HUES64 (cell line): ENCODE data around the gene TRAPPC12.

ENCODE experiments used
- H3K27ac ChIP-seq: 2 replicates; pipeline ENCODE4 v1.7.0; 2013; ENCODE audit warnings: low read depth, low read length, inconsistent platforms
- H3K27me3 ChIP-seq: 2 replicates; pipeline ENCODE4 v1.6.1; 2013; ENCODE audit warnings: mild to moderate bottlenecking, low read length; ENCODE audit not compliant: insufficient read depth
- H3K36me3 ChIP-seq: 2 replicates; pipeline ENCODE4 v1.6.1; 2013; ENCODE audit warnings: mild to moderate bottlenecking, low read length; ENCODE audit not compliant: insufficient read depth
- H3K4me1 ChIP-seq: 2 replicates; pipeline ENCODE4 v1.6.1; 2013; ENCODE audit warnings: mild to moderate bottlenecking, low read length, moderate library complexity; ENCODE audit not compliant: insufficient read depth
- H3K4me3 ChIP-seq: 2 replicates; pipeline ENCODE4 v1.5.1; 2013; ENCODE audit warnings: mild to moderate bottlenecking, low read length, moderate library complexity
- H3K9ac ChIP-seq: 2 replicates; pipeline ENCODE4 v1.6.1; 2013; ENCODE audit warnings: mild to moderate bottlenecking, low read depth, low read length
- H3K9me3 ChIP-seq: 2 replicates; pipeline ENCODE4 v1.6.1; 2013; ENCODE audit warnings: low read depth, low read length; ENCODE audit not compliant: insufficient read depth
- WGBS: fragments of 150-250, 120-280 bp; methylation state at CpG from one replicate; pipeline ENCODE4 v1.1.7; 2013; ENCODE audit warnings: missing lambda C conversion rate; 5-methylcytosine and 5-hydroxymethylcytosine counted together

Gene TRAPPC12

GRCh38 chr2:3390041-3390440, 10.5 kb downstream of the TRAPPC12 start:
- Histone ChIP-seq H3K4me3 (no peak overlapping the region), H3K36me3 (peaks cover 51% of the 10 kb centered on the region), H3K9me3 (0 out of 2 replicates have a peak, but pooled peaks cover 3% of the 10 kb centered on the region), H3K9ac (no peak overlapping the region), H3K27me3 (no peaks in the 10 kb centered on the region), H3K4me1 (no peaks in the 10 kb centered on the region), H3K27ac (no peak overlapping the region)
- 96% methylated on average over 7 of the region's 8 CpGs for WGBS

- no peaks in the 10 kb centered on the region for H3K27me3 ChIP-seq
- no peak overlapping the region for H3K9ac ChIP-seq
- no peak overlapping the region for H3K27ac ChIP-seq
- peaks cover 17% of the 10 kb centered on the region; the same call in 1 of the 2 replicates for H3K9me3 ChIP-seq
- H3K4me3 ChIP-seq = no peak overlapping the region
- H3K36me3 ChIP-seq = peaks cover 61% of the 10 kb centered on the region
- 94% methylated on average over 4 of the region's 4 CpGs for whole genome bisulfite sequencing
- no peaks in the 10 kb centered on the region for H3K4me1 ChIP-seq
Measured at GRCh38 chr2:3392216-3392615, 12.7 kb downstream of the TRAPPC12 start.

- no peak overlapping the region for H3K9ac ChIP-seq
- H3K9me3 ChIP-seq = peaks cover 17% of the 10 kb centered on the region; the same call in 1 of the 2 replicates
- peaks cover 46% of the 10 kb centered on the region for H3K36me3 ChIP-seq
- no peak overlapping the region for H3K4me3 ChIP-seq
- WGBS = no CpG with 5 or more reads among the region's 1 CpG
- no peaks in the 10 kb centered on the region for H3K27me3 ChIP-seq
- H3K4me1 ChIP-seq = peaks cover 10% of the 10 kb centered on the region
- H3K27ac ChIP-seq = no peak overlapping the region
Measured at GRCh38 chr2:3396920-3397559, 17.5 kb downstream of the TRAPPC12 start.

- H3K9me3 ChIP-seq = peaks cover 17% of the 10 kb centered on the region; the same call in 1 of the 2 replicates
- peaks cover 10% of the 10 kb centered on the region for H3K4me1 ChIP-seq
- no peak overlapping the region for H3K27ac ChIP-seq
- peaks cover 49% of the 10 kb centered on the region for H3K36me3 ChIP-seq
- H3K4me3 ChIP-seq = no peak overlapping the region
- no peaks in the 10 kb centered on the region for H3K27me3 ChIP-seq
- 63% methylated on average over 5 of the region's 5 CpGs for WGBS
- 0 out of 2 replicates have a peak overlapping the region, but pooled peaks have one; percentile 46 for H3K9ac ChIP-seq
Measured at GRCh38 chr2:3398857-3399256, 19.4 kb downstream of the TRAPPC12 start.

- H3K27ac ChIP-seq = peak overlapping the region; percentile 28; the same call in 1 of the 2 replicates
- WGBS = 51% methylated on average over 3 of the region's 3 CpGs
- no peaks in the 10 kb centered on the region for H3K27me3 ChIP-seq
- H3K4me3 ChIP-seq = 0 out of 2 replicates have a peak overlapping the region, but pooled peaks have one; percentile 6
- H3K9me3 ChIP-seq = peaks cover 17% of the 10 kb centered on the region; the same call in 1 of the 2 replicates
- peaks cover 10% of the 10 kb centered on the region for H3K4me1 ChIP-seq
- H3K36me3 ChIP-seq = peaks cover 48% of the 10 kb centered on the region
- peak overlapping the region; percentile 46 for H3K9ac ChIP-seq
Measured at GRCh38 chr2:3399381-3399780, 19.9 kb downstream of the TRAPPC12 start.

GRCh38 chr2:3399829-3400228, 20.3 kb downstream of the TRAPPC12 start:
- no peaks in the 10 kb centered on the region for H3K27me3 ChIP-seq
- peaks cover 10% of the 10 kb centered on the region for H3K4me1 ChIP-seq
- H3K27ac ChIP-seq = no peak overlapping the region
- H3K36me3 ChIP-seq = peaks cover 47% of the 10 kb centered on the region
- 45% methylated on average over 9 of the region's 9 CpGs for WGBS
- no peak overlapping the region for H3K9ac ChIP-seq
- H3K9me3 ChIP-seq = peaks cover 16% of the 10 kb centered on the region; the same call in 1 of the 2 replicates
- no peak overlapping the region for H3K4me3 ChIP-seq

GRCh38 chr2:3403587-3404334, 24.3 kb downstream of the TRAPPC12 start:
- peaks cover 10% of the 10 kb centered on the region for H3K4me1 ChIP-seq
- no peak overlapping the region for H3K27ac ChIP-seq
- no peaks in the 10 kb centered on the region for H3K27me3 ChIP-seq
- WGBS = 91% methylated on average over 11 of the region's 11 CpGs
- no peak overlapping the region for H3K4me3 ChIP-seq
- no peak overlapping the region for H3K9ac ChIP-seq
- peaks cover 37% of the 10 kb centered on the region for H3K36me3 ChIP-seq
- H3K9me3 ChIP-seq = no peaks in the 10 kb centered on the region

- no peaks in the 10 kb centered on the region for H3K27me3 ChIP-seq
- no peak overlapping the region for H3K27ac ChIP-seq
- no peak overlapping the region for H3K9ac ChIP-seq
- peaks cover 37% of the 10 kb centered on the region for H3K36me3 ChIP-seq
- H3K4me1 ChIP-seq = peaks cover 6% of the 10 kb centered on the region; the same call in 1 of the 2 replicates
- H3K9me3 ChIP-seq = no peaks in the 10 kb centered on the region
- 91% methylated on average over 11 of the region's 11 CpGs for WGBS
- H3K4me3 ChIP-seq = no peak overlapping the region
Measured at GRCh38 chr2:3404349-3404894, 24.9 kb downstream of the TRAPPC12 start.

GRCh38 chr2:3405307-3405706, 25.8 kb downstream of the TRAPPC12 start:
- H3K27ac ChIP-seq = no peak overlapping the region
- H3K4me1 ChIP-seq = no peaks in the 10 kb centered on the region
- no peak overlapping the region for H3K9ac ChIP-seq
- no peaks in the 10 kb centered on the region for H3K27me3 ChIP-seq
- no peak overlapping the region for H3K4me3 ChIP-seq
- H3K36me3 ChIP-seq = peaks cover 37% of the 10 kb centered on the region
- WGBS = 100% methylated on average over 5 of the region's 6 CpGs
- no peaks in the 10 kb centered on the region for H3K9me3 ChIP-seq

- Histone ChIP-seq H3K9me3 (no peaks in the 10 kb centered on the region), H3K4me3 (no peak overlapping the region), H3K9ac (no peak overlapping the region), H3K27ac (no peak overlapping the region), H3K4me1 (no peaks in the 10 kb centered on the region), H3K27me3 (no peaks in the 10 kb centered on the region), H3K36me3 (peaks cover 32% of the 10 kb centered on the region)
- 99% methylated on average over 7 of the region's 7 CpGs for WGBS
Measured at GRCh38 chr2:3405876-3406275, 26.4 kb downstream of the TRAPPC12 start.

GRCh38 chr2:3406501-3406900, 27.0 kb downstream of the TRAPPC12 start:
- no peaks in the 10 kb centered on the region for H3K9me3 ChIP-seq
- 100% methylated on average over 2 of the region's 3 CpGs for WGBS
- H3K4me1 ChIP-seq = no peaks in the 10 kb centered on the region
- no peak overlapping the region for H3K9ac ChIP-seq
- no peak overlapping the region for H3K27ac ChIP-seq
- H3K27me3 ChIP-seq = no peaks in the 10 kb centered on the region
- H3K36me3 ChIP-seq = peaks cover 30% of the 10 kb centered on the region
- H3K4me3 ChIP-seq = no peak overlapping the region
